GM12878 (cell line): ENCODE results near the gene UNC119. TPM values are rescaled to one million over a fixed set of nuclear protein-coding genes. Genes with fewer than 3 reads are reported as not detected.

Source experiments
- ATAC-seq: fragments of 200-7000 bp; cut with Tn5 transposase; 3 replicates; pipeline ENCODE4 v1.9.1; 2020; ENCODE audit warnings: mild to moderate bottlenecking, moderate library complexity
- BruUV-seq: library from RNA; stranded (reverse); fragments of 400-500 nt; replicated peaks from 2 replicates; lab custom pipeline; 2021; lab: Mats Ljungman, UMichigan
- CTCF ChIA-PET: fragments of 300-600 bp; sonication (Branson Sonifier 250); formaldehyde crosslinking; extraction: SDS; loops from one replicate; lab custom pipeline; 2021; ENCODE audit warnings: inconsistent platforms; lab: Yijun Ruan, JAX
- POLR2A ChIA-PET: fragments of 350-600 bp; formaldehyde crosslinking; extraction: SDS; loops from one replicate; lab custom pipeline; 2021; ENCODE audit warnings: inconsistent platforms; lab: Charles Lee
- RAD21 ChIA-PET: fragments of 300-600 bp; sonication (Branson Sonifier 250); formaldehyde crosslinking; loops from one replicate; lab custom pipeline; 2023; ENCODE audit warnings: antibody characterized with exemption; ENCODE audit not compliant: unreplicated experiment; lab: Charles Lee
- SMC1A ChIA-PET: fragments of 300-600 bp; sonication (Branson Sonifier 250); formaldehyde crosslinking; loops from one replicate; lab custom pipeline; 2023; ENCODE audit not compliant: unreplicated experiment, uncharacterized antibody; lab: Charles Lee
- DNase-seq: peaks from one replicate; pipeline ENCODE4 v3.0.0-alpha.2; 2011; ENCODE audit warnings: low read depth, low spot score
- FAIRE-seq: peaks from 3 replicates; lab custom pipeline; 2011; peaks lifted over from hg19 to GRCh38; lab: Jason Lieb, UNC
- H2AFZ ChIP-seq: 2 replicates; pipeline ENCODE4 v1.6.0; 2011; ENCODE audit warnings: low read depth, low read length, control low read depth; ENCODE audit not compliant: control insufficient read depth
- H3K27ac ChIP-seq: 2 replicates; pipeline ENCODE4 v1.5.1; 2011; ENCODE audit warnings: control low read depth; ENCODE audit not compliant: control insufficient read depth, insufficient read depth
- H3K27me3 ChIP-seq, 2 experiments: replicated peaks in 1 of 2; 2 replicates each; pipeline versions ENCODE4 v1.6.0 to v1.6.1; 2011; ENCODE audit warnings: low read length in 1 of 2; ENCODE audit not compliant: control insufficient read depth in 2 of 2, insufficient read depth in 2 of 2
- H3K36me3 ChIP-seq, 2 experiments: 2 replicates each; pipeline ENCODE4 v1.5.1; 2011; ENCODE audit warnings: low read length in 1 of 2; ENCODE audit not compliant: control insufficient read depth in 2 of 2, insufficient read depth in 2 of 2
- H3K4me1 ChIP-seq: 2 replicates; pipeline ENCODE4 v1.6.1; 2011; ENCODE audit warnings: mild to moderate bottlenecking, low read length, moderate library complexity, mixed read lengths; ENCODE audit not compliant: control insufficient read depth, insufficient read depth
- H3K4me2 ChIP-seq: 2 replicates; pipeline ENCODE4 v1.6.0; 2011; ENCODE audit warnings: control low read depth; ENCODE audit not compliant: control insufficient read depth, insufficient read depth
- H3K4me3 ChIP-seq: fragments of 200-600 bp; sonication (generic); 2 replicates; pipeline ENCODE4 v1.5.1; 2016
- H3K79me2 ChIP-seq: 2 replicates; pipeline ENCODE4 v1.6.0; 2011; ENCODE audit warnings: low read length; ENCODE audit not compliant: control insufficient read depth, insufficient read depth
- H3K9ac ChIP-seq: 2 replicates; pipeline ENCODE4 v1.8.0; 2011; ENCODE audit warnings: low read length, control low read depth, mixed read lengths; ENCODE audit not compliant: control insufficient read depth, insufficient read depth
- H3K9me3 ChIP-seq: replicated peaks from 3 replicates; pipeline ENCODE4 v1.5.1; 2011; ENCODE audit warnings: mild to moderate bottlenecking, low read length; ENCODE audit not compliant: control insufficient read depth, insufficient read depth
- H4K20me1 ChIP-seq: 2 replicates; pipeline ENCODE4 v1.6.0; 2011; ENCODE audit not compliant: control insufficient read depth, insufficient read depth
- BHLHE40 ChIP-seq, 2 experiments: fragments of 450-650 bp in 1 of 2; IDR thresholded peaks; 2 replicates each; pipeline ENCODE4 v1.6.1; 2011 to 2017; ENCODE audit warnings: low read depth in 2 of 2, borderline replicate concordance in 1 of 2, improper control_type of control experiment in 1 of 2, low read length in 1 of 2, mild to moderate bottlenecking in 1 of 2
- CBFB ChIP-seq: IDR thresholded peaks from 2 replicates; pipeline ENCODE4 v1.6.1; 2016; ENCODE audit warnings: antibody characterized with exemption, low read depth
- CTCF ChIP-seq, 3 experiments: IDR thresholded peaks in 2 of 3; conservative IDR thresholded peaks in 1 of 3; 2 replicates each; pipeline ENCODE4 v1.5.1; 2011; ENCODE audit warnings: low read depth in 3 of 3, low read length in 3 of 3, mild to moderate bottlenecking in 3 of 3, control low read depth in 2 of 3, moderate library complexity in 2 of 3, inconsistent platforms in 1 of 3, mixed read lengths in 1 of 3; ENCODE audit not compliant: control insufficient read depth in 2 of 3, insufficient read depth in 1 of 3; ENCODE audit errors: extremely low read depth in 1 of 3
- IKZF1 ChIP-seq: fragments of 450-650 bp; conservative IDR thresholded peaks from 2 replicates; pipeline ENCODE4 v1.6.1; 2017; ENCODE audit warnings: antibody characterized with exemption, mild to moderate bottlenecking
- JUNB ChIP-seq: IDR thresholded peaks from 2 replicates; pipeline ENCODE4 v1.6.1; 2016; ENCODE audit warnings: antibody characterized with exemption, mild to moderate bottlenecking
- KAT2A ChIP-seq: conservative IDR thresholded peaks from 2 replicates; pipeline ENCODE4 v1.6.1; 2011; ENCODE audit warnings: low read depth, low read length; ENCODE audit not compliant: control insufficient read depth
- KDM1A ChIP-seq: fragments of 200-600 bp; sonication (generic); IDR thresholded peaks from 2 replicates; pipeline ENCODE4 v1.6.1; 2016; ENCODE audit warnings: borderline replicate concordance
- NFIC ChIP-seq: IDR thresholded peaks from 2 replicates; pipeline ENCODE4 v1.6.1; 2012; ENCODE audit warnings: low read depth, mild to moderate bottlenecking, inconsistent platforms, low read length, moderate library complexity
- NR2C1 ChIP-seq: fragments of 450-650 bp; IDR thresholded peaks from 2 replicates; pipeline ENCODE4 v1.6.1; 2017; ENCODE audit warnings: antibody characterized with exemption, mild to moderate bottlenecking, moderate library complexity
- NR2C2 ChIP-seq: IDR thresholded peaks from 2 replicates; pipeline ENCODE4 v1.6.1; 2011; ENCODE audit warnings: borderline replicate concordance, low read depth; ENCODE audit not compliant: control insufficient read depth, insufficient read length
- PML ChIP-seq: IDR thresholded peaks from 2 replicates; pipeline ENCODE4 v1.6.1; 2012; ENCODE audit warnings: low read length, inconsistent platforms
- POU2F2 ChIP-seq: IDR thresholded peaks from 3 replicates; pipeline ENCODE4 v1.6.1; 2011; ENCODE audit warnings: low read depth, mild to moderate bottlenecking, low read length, borderline replicate concordance
- RBBP5 ChIP-seq: fragments of 200-600 bp; sonication (generic); conservative IDR thresholded peaks from 2 replicates; pipeline ENCODE4 v1.6.1; 2016
- RFX5 ChIP-seq: IDR thresholded peaks from 2 replicates; pipeline ENCODE4 v1.6.1; 2011; ENCODE audit warnings: low read depth, low read length, improper control_type of control experiment
- SPI1 ChIP-seq: IDR thresholded peaks from 2 replicates; pipeline ENCODE4 v1.6.1; 2011; ENCODE audit warnings: low read depth, mild to moderate bottlenecking, low read length, moderate library complexity, borderline replicate concordance; ENCODE audit not compliant: insufficient read depth
- ZNF384 ChIP-seq: IDR thresholded peaks from 2 replicates; pipeline ENCODE4 v1.6.1; 2012; ENCODE audit warnings: low read depth, mild to moderate bottlenecking, low read length, improper control_type of control experiment, borderline replicate concordance
- WGBS: methylation state at CpG from one replicate; pipeline ENCODE4 v1.1.6; 2016; ENCODE audit warnings: low lambda C conversion rate; ENCODE audit not compliant: insufficient replicate concordance, insufficient coverage; ENCODE audit errors: missing lambda C conversion rate; 5-methylcytosine and 5-hydroxymethylcytosine counted together
- in situ Hi-C: fragments of 300-500 bp; cut with MboI; formaldehyde crosslinking; loops from 9 replicates; pipeline ENCODE4 v1.14.3; 2018; ENCODE audit warnings: mixed read lengths
- intact Hi-C: fragments of 100-400 bp; cut with micrococcal nuclease; formaldehyde crosslinking; loops from one replicate; pipeline ENCODE4 v1.14.2; 2022; ENCODE audit not compliant: unreplicated experiment
- polyA plus RNA-seq, 11 experiments: library from polyadenylated mRNA; depleted of rRNA in 4 of 11; unstranded in 6 of 11; stranded (reverse) in 5 of 11; fragments of >200 nt; fragmentation: Nextera tagmentation in 4 of 11; fragmentation: Illumina TruSeq in 1 of 11; extraction: Ambion mirVana in 4 of 11; extraction: Trizol in 1 of 11; gene quantifications; 1 replicate in 1 of 11; 2 replicates in 10 of 11; pipeline versions ENCODE4 v1.2.1 to v1.2.3, GENCODE V29; 2011 to 2016; ENCODE audit warnings: inconsistent platforms in 2 of 11, missing spikeins in 2 of 11, low read depth in 1 of 11
- total RNA-seq, 4 experiments: library from RNA; depleted of rRNA in 3 of 4; stranded (reverse); fragments of >200 nt in 3 of 4; fragmentation: Illumina TruSeq in 1 of 4; extraction: Trizol in 1 of 4; gene quantifications; 2 replicates each; pipeline versions ENCODE4 v1.2.1 to v1.2.3, GENCODE V29; 2013 to 2021

UNC119 gene
- total and polyA plus RNA-seq, 10 of the 15 experiments (the other 5 are each of a cell fraction or from before 2014, with no cell fraction given): 2.7 to 436 (median 57.8) TPM

- ChIA-PET RAD21 (no interaction called here), CTCF (interaction anchor here (1.2 to 1.5 kb wide), 2 partner anchors 12 to 32 kb away, joined by 3 to 4 read pairs; no protein-coding TSS in a partner anchor), POLR2A (interaction anchor here (0.6 kb wide), 2 partner anchors 15 to 131 kb away, joined by 3 to 4 read pairs; no protein-coding TSS in a partner anchor), SMC1A (interaction anchor here (1.5 kb wide), 1 partner anchor 44 kb away, joined by 3 read pairs; no protein-coding TSS in a partner anchor)
- H3K79me2 ChIP-seq: no peaks in the 10 kb centered on the region
- ATAC-seq: no peak
- FAIRE-seq: no peak
- no peaks in the 10 kb centered on the region for H4K20me1 ChIP-seq
- no peaks in the 10 kb centered on the region for H3K9me3 ChIP-seq
- H3K4me2 ChIP-seq: no peak overlapping the region
- no peak for DNase-seq
- in situ Hi-C loops (no loop called here), intact Hi-C loops (no loop called here)
- TF ChIP-seq IKZF1: no peak
- no peak for TF ChIP-seq PML
- TF ChIP-seq CTCF (IDR thresholded peaks at IDR 0.05 in 2 of 3, conservative IDR thresholded peaks at IDR 0.05 in 1 of 3; ENCODE audit: control insufficient read depth in 2 of 3, extremely low read depth in 1 of 3, insufficient read depth in 1 of 3, low read depth in 3 of 3, low read length in 3 of 3): no peak
- no peak for TF ChIP-seq NR2C2
- no peak for TF ChIP-seq KDM1A
- TF ChIP-seq POU2F2: no peak
- TF ChIP-seq NFIC: no peak
- TF ChIP-seq KAT2A: no peak
- no peak for TF ChIP-seq SPI1
- TF ChIP-seq RFX5: no peak
- no peak for TF ChIP-seq JUNB
- TF ChIP-seq BHLHE40 (IDR thresholded peaks at IDR 0.05; ENCODE audit: borderline replicate concordance in 1 of 2, low read depth in 2 of 2, low read length in 1 of 2): no peak
- TF ChIP-seq RBBP5: no peak
- TF ChIP-seq ZNF384: no peak
- TF ChIP-seq NR2C1: no peak
- no peak for TF ChIP-seq CBFB
- H3K36me3 ChIP-seq: no peaks in the 10 kb centered on the region; a peak in 1 of 4 replicates
- no TSS peak for BruUV-seq
- H3K9ac ChIP-seq: no peak overlapping the region
- H3K4me1 ChIP-seq: no peaks in the 10 kb centered on the region
- no peak overlapping the region for H3K27ac ChIP-seq
- no peak overlapping the region for H3K4me3 ChIP-seq
- H2AFZ ChIP-seq: no peak overlapping the region
- H3K27me3 ChIP-seq: no peaks in the 10 kb centered on the region; a peak in 1 of 4 replicates
- WGBS: 11% methylated on average over 3 of the region's 3 CpGs
Observed at GRCh38 chr17:28529013-28529400, 23.4 kb downstream of the UNC119 start.
